ENCODE results near the gene OPA3. TPM values are rescaled to one million over a fixed set of nuclear protein-coding genes. Genes with fewer than 3 reads are reported as not detected.
"Not testable (repeated sequence)": the region's sequence is repeated elsewhere in the genome, so short reads cannot be mapped to it uniquely, and the experiment has no call there.

Gene OPA3
- total RNA-seq (2022): 14.2 and 17.1 TPM in 2 replicates
- percentile 63 among the genes with signal in this experiment for Bru-seq, nascent RNA
- BruChase-seq, experiment 1, labeled RNA remaining after a 6-hour chase: percentile 66 among the genes with signal in this experiment
- percentile 64 among the genes with signal in this experiment for BruChase-seq, experiment 2, labeled RNA remaining after a 2-hour chase
- long read RNA-seq, full-length matches to known transcripts: 4 of 114 reads
- long read RNA-seq, partial matches to known transcripts: 0 of 114 reads
- long read RNA-seq, other reads (novel, unspliced or antisense): 110 of 114 reads

- DNase-seq: peak; percentile 99
- peak within 1 kb of the TSS; percentile 99 for H3K27ac Mint-ChIP-seq (ENCODE audit: unreplicated experiment)
- H3K4me3 Mint-ChIP-seq (ENCODE audit: low read depth, unreplicated experiment): peak within 1 kb of the TSS; percentile 94
- intact Hi-C loops (cut with micrococcal nuclease; ENCODE audit: unreplicated experiment): no loop called here
- TSS peak; percentile 95 for BruUV-seq (replicated peaks)
- no peaks in the 10 kb centered on the region for H3K9me3 Mint-ChIP-seq (ENCODE audit: low read depth, unreplicated experiment)
- H3K36me3 Mint-ChIP-seq (ENCODE audit: insufficient read depth, unreplicated experiment): peaks cover 34% of the 10 kb centered on the region
- TF ChIP-seq CTCF (IDR thresholded peaks at IDR 0.05; ENCODE audit: unreplicated experiment): no peak
- CTCF ChIA-PET: interaction anchor here (0.5 to 1.7 kb wide), 8 partner anchors 10 to 988 kb away, joined by 3 to 18 read pairs (median 3); partner anchors contain the start of genes QPCTL and SNRPD2
- no peaks in the 10 kb centered on the region for H3K27me3 Mint-ChIP-seq (ENCODE audit: unreplicated experiment)
- H3K4me1 Mint-ChIP-seq (ENCODE audit: low read depth, unreplicated experiment): peaks cover 21% of the 10 kb centered on the region
These were observed at the start of gene OPA3 for GRCh38 chr19:45584332-45585157. Gene OPA3 (minus strand): TSS chr19:45584802. CDS start chr19:45584764, 38 bp downstream.

GRCh38 chr19:45632468-45633196, 48.0 kb upstream of the OPA3 start:
- Mint-ChIP-seq H3K27ac (ENCODE audit: unreplicated experiment) (peak overlapping the region; percentile 70), H3K4me3 (ENCODE audit: low read depth, unreplicated experiment) (no peak overlapping the region), H3K4me1 (ENCODE audit: low read depth, unreplicated experiment) (no peaks in the 10 kb centered on the region), H3K9me3 (ENCODE audit: low read depth, unreplicated experiment) (no peaks in the 10 kb centered on the region), H3K36me3 (ENCODE audit: insufficient read depth, unreplicated experiment) (peaks cover 61% of the 10 kb centered on the region), H3K27me3 (ENCODE audit: unreplicated experiment) (no peaks in the 10 kb centered on the region)
- intact Hi-C loops (cut with micrococcal nuclease; ENCODE audit: unreplicated experiment): no loop called here
- TF ChIP-seq CTCF (IDR thresholded peaks at IDR 0.05; ENCODE audit: unreplicated experiment): no peak
- CTCF ChIA-PET: interaction anchor here (3.0 kb wide), 1 partner anchor 9 kb away, joined by 23 read pairs; no protein-coding TSS in a partner anchor
- peak; percentile 90 for DNase-seq
- no TSS peak for BruUV-seq (replicated peaks)

DNA sequence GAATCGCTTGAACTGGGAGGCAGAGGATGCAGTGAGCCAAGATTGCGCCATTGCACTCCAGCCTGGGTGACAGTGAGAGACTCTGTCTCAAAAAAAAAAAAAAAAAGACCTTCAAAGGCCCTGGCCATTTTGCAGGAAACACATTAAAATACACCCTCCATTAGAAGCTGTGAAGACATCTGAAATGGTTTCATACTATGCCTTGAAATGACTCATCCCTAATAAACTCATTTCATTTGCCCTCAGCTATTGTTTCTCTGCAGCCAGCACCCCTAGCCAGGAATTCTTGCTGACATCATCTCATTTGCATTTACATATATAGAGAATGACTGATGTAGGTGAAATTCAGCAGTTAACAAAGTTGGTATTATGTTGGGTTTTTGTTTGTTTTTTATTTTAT, 45.9 kb upstream of the OPA3 start:
- Mint-ChIP-seq H3K4me3 (ENCODE audit: low read depth, unreplicated experiment) (no peak overlapping the region), H3K4me1 (ENCODE audit: low read depth, unreplicated experiment) (no peaks in the 10 kb centered on the region), H3K27me3 (ENCODE audit: unreplicated experiment) (no peaks in the 10 kb centered on the region), H3K36me3 (ENCODE audit: insufficient read depth, unreplicated experiment) (peaks cover 64% of the 10 kb centered on the region), H3K27ac (ENCODE audit: unreplicated experiment) (no peak overlapping the region), H3K9me3 (ENCODE audit: low read depth, unreplicated experiment) (no peaks in the 10 kb centered on the region)
- BruUV-seq (replicated peaks): no TSS peak
- intact Hi-C loops (cut with micrococcal nuclease; ENCODE audit: unreplicated experiment): no loop called here
- peak; percentile 36 for DNase-seq
- no peak for TF ChIP-seq CTCF (IDR thresholded peaks at IDR 0.05; ENCODE audit: unreplicated experiment)
- CTCF ChIA-PET: interaction anchor here (0.6 to 3.0 kb wide), 9 partner anchors 9 to 310 kb away, joined by 3 to 23 read pairs (median 4); partner anchors contain the start of genes EML2 and SIX5

GRCh38 chr19:45629704-45630103, 45.1 kb upstream of the OPA3 start:
- CTCF ChIA-PET: no interaction called here
- intact Hi-C loops (cut with micrococcal nuclease; ENCODE audit: unreplicated experiment): no loop called here
- Mint-ChIP-seq H3K36me3 (ENCODE audit: insufficient read depth, unreplicated experiment) (peaks cover 70% of the 10 kb centered on the region), H3K9me3 (ENCODE audit: low read depth, unreplicated experiment) (no peaks in the 10 kb centered on the region), H3K27ac (ENCODE audit: unreplicated experiment) (no peak overlapping the region), H3K27me3 (ENCODE audit: unreplicated experiment) (no peaks in the 10 kb centered on the region), H3K4me1 (ENCODE audit: low read depth, unreplicated experiment) (no peaks in the 10 kb centered on the region), H3K4me3 (ENCODE audit: low read depth, unreplicated experiment) (no peak overlapping the region)
- DNase-seq: no peak
- no peak for TF ChIP-seq CTCF (IDR thresholded peaks at IDR 0.05; ENCODE audit: unreplicated experiment)
- no TSS peak for BruUV-seq (replicated peaks)

DNA sequence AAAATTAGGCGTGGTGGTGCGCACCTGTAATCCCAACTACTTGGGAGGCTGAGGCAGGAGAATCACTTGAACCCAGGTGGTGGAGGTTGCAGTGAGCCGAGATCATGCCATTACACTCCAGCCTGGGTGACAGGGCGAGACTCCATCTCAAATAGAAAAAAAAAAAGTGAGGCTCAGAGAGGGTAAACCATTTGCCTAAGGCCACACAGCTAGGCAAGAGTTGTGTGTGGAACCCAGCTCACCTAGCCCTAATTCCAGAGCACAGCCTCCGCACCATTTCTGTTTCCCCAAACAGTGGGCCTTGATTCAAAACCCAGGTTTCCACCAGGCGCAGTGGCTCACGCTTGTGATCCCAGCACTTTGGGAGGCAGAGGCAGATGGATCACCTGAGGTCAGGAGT, 43.6 kb upstream of the OPA3 start:
- H3K4me1 Mint-ChIP-seq (ENCODE audit: low read depth, unreplicated experiment); H3K27ac Mint-ChIP-seq (ENCODE audit: unreplicated experiment); intact Hi-C loops (cut with micrococcal nuclease; ENCODE audit: unreplicated experiment); H3K27me3 Mint-ChIP-seq (ENCODE audit: unreplicated experiment); DNase-seq; CTCF ChIA-PET; H3K9me3 Mint-ChIP-seq (ENCODE audit: low read depth, unreplicated experiment); BruUV-seq (replicated peaks); H3K4me3 Mint-ChIP-seq (ENCODE audit: low read depth, unreplicated experiment): not testable (repeated sequence)
- peaks cover 61% of the 10 kb centered on the region for H3K36me3 Mint-ChIP-seq (ENCODE audit: insufficient read depth, unreplicated experiment)
